ENCODE measurements around the gene ACOT2.

GRCh38 chr14:73613046-73613383 is 44.0 kb downstream of the ACOT2 start:
- TF ChIP-seq, protein P1, sequence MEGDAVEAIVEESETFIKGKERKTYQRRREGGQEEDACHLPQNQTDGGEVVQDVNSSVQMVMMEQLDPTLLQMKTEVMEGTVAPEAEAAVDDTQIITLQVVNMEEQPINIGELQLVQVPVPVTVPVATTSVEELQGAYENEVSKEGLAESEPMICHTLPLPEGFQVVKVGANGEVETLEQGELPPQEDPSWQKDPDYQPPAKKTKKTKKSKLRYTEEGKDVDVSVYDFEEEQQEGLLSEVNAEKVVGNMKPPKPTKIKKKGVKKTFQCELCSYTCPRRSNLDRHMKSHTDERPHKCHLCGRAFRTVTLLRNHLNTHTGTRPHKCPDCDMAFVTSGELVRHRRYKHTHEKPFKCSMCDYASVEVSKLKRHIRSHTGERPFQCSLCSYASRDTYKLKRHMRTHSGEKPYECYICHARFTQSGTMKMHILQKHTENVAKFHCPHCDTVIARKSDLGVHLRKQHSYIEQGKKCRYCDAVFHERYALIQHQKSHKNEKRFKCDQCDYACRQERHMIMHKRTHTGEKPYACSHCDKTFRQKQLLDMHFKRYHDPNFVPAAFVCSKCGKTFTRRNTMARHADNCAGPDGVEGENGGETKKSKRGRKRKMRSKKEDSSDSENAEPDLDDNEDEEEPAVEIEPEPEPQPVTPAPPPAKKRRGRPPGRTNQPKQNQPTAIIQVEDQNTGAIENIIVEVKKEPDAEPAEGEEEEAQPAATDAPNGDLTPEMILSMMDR (optimal IDR thresholded peaks at IDR 0.05 in 1 of 3, IDR thresholded peaks at IDR 0.05 in 1 of 3, conservative IDR thresholded peaks at IDR 0.05 in 1 of 3; ENCODE audit: extremely low read depth in 1 of 3, insufficient read depth in 2 of 3, low read length in 3 of 3) = no peak
- TF ChIP-seq EZH2 (IDR thresholded peaks at IDR 0.05; ENCODE audit: low read length) = no peak
